SK-N-DZ (cell line): ENCODE data around the gene SLC35A1.

Experiments
- DNase-seq: peaks from one replicate; pipeline ENCODE4 v3.0.0-alpha.2; 2015; ENCODE audit warnings: low spot score
- small RNA-seq, 2 experiments: library from RNA; depleted of rRNA; stranded (forward); fragments of <200 nt; gene quantifications; one replicate each; pipeline ENCODE3, GENCODE V24; 2014

The SLC35A1 gene

DNA sequence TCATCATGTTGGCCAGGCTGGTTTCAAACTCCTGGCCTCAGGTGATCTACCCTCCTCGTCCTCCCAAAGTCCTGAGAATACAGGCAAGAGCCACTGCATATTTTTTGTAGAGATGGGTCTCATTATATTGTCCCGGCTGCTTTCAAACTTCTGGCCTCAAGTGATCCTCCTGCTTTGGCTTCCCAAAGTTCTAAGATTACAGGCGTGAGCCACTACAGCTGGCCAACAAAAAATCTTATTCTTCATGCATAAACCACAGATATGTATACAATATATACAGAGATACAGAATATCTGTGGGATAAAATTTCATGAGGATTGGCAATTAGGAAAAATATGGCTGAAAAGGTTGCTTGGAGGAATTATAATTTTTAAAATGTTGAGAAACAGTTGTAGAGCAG is 49.9 kb downstream of the SLC35A1 start:
- no peak for DNase-seq

DNA sequence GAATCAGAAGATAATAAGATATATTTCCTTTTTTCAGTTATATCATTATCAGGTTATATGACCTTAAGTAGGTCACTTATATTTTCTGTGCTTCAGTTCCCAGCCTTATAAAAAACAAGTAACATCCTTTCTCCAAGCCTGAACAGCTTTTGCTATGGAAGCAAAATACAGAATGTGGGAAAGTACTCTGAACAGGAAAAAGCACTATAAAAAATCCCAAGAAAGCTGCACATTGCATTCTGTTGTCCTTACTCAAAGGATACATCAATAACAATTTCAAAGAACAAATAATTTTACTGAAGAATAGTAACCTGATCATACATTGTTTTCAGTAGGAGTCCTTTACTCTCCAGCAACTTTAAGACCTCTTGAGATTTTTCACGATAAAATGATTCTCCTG is 56.4 kb downstream of the SLC35A1 start:
- no peak for DNase-seq

DNA sequence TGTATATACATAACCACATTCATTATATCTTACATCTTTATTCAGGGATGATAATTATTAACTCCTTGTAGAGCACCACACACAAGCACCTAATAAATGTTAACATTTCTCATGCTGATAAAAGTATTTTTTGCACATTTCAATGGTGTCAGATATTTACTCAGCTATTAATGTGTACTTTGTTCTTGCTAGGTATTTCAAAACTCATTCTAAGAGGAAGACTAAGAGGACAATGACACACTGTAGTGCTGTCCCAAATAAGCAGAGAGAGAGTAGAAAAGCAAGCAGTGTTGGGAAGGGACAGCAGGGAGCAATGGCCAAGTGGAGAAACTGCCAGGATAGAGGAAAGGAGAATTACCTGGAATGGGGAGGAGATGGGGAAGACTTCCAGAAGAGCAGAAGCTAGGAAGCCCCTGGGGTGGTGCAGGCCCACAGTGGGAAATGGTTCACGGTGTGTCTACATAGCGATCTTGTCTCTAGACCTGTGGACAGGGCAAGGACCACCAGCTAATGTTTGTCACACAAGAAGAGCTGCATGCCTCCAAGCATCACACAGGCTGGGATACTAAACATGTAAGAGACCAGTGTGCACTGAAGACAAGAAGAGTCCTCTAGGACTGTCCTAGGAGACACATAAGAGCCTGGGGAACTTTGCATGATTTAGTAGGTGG is 61.7 kb downstream of the SLC35A1 start:
- no peak for DNase-seq

DNA sequence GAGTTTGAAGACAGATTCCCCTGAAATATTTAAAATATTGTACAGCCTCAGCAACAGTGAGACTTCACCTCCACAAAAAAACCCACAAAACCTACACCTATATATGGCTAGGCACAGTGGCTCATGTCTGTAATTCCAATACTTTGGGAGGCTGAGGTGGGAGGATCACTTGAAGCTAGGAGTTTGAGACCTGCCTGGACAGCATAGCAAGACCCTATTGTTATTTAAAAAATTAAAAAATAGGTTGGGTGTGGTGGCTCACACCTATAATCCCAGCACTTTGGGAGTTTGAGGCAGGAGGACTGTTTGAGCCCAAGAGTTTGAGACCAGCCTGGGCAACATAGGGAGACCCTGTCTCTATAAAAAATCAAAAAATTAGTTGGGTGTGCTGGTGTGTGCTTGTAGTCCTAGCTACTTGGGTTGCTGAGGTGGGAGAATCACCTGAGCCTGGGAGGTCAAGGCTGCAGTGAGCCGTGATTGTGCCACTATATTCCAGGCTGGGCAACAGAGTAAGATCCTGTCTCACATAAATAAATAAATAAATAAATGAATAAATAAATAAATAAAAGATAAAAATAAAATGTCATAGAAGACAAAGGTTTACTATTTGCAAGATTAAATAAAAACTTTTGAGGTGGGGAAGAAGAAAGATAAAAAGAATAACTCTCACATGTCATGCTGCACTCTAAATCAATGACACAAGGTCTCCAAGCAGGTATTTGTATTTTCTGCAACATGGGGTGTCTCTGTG is 65.9 kb downstream of the SLC35A1 start:
- DNase-seq = no peak

DNA sequence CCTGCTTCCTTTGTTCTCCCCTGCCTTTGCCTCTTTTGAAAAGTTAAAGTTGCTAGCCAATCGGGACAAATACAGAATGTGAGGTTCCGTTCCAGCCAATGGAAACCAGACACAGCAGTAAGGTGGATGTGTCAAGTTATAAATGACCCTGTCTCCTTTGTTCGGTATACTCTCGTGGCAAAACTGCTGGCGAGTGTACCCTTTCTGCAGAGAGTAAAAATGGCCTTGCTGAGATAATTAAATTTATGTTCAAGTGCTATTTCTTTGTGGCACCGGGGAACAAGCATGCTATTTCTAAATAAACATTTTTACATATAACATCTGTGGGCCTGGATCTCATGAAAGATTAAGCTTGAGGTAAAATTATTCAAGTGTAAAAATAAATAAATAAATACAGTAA is 66.8 kb downstream of the SLC35A1 start:
- no peak for DNase-seq

DNA sequence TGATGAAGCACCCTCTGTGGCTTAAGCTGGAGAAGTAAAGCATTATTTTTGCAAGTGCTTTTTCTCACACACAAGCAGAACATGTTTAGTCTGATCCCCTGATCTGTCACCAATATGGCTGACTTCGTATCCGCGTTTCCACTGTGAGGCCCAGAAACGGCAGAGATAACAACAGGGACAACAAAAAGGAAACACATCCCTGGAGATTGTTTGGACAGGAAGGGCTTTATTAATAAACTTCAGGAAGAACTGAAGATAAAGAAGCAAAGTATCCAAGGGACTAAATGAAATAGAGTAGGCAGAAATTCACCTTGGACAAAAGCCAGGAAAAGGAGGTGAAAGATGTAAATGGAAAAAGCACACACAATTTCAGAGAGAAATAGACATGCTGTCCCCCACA is 67.8 kb downstream of the SLC35A1 start:
- DNase-seq = no peak

GRCh38 chr6:87541041-87541440 is 68.3 kb downstream of the SLC35A1 start:
- no peak for DNase-seq

DNA sequence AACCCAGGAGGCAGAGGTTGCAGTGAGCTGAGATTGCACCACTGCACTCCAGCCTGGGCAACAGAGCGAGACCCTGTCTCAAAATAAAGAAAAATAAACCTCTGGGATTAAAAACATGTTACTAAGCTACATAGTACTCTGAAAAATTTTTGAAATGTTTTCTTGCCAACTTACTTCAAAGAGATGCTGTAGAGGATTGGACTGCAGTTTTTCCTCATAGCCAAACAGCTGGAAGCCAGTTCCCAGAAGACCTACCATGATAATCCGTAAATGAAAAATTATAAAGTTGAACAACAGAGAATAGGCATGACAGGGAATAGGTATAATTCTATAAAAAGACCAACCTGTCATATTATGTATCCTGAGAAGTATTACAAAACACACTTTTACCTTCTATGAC is 69.0 kb downstream of the SLC35A1 start:
- no peak for DNase-seq

DNA sequence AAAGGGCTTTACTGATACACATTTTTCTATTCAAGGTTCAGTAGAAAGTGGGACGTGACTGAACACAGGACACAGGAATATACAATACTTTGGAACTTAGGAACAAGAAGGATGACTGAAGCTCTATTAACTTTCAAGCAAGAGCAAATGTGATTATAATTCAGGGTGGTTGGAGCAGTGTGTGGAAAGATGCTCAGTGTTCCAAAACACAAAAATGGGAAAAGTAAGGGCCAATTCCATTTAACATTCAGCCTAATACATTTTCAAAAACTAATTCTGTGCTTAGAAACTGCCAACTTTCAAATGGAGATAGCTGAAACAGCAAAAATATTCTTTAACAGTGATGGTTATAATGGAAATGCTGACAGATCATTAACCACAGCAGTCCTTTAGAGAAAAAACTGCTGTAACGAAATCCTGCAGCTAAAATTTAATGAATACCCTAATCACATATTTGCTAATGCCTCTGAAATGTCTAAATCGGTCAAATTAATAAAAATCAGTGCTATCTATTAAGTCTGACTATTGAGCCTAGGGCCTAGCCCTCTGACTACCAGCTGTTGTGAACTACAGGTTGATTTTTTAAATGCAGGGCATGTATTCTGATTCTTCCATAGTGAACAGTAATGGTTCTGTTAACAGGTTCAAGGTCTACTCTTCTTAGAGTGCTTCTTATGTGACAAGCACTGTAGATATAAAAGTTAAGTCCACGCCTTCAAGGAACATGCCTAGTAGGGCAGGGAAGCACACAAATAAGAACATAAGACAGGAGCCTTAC is 71.1 kb downstream of the SLC35A1 start:
- DNase-seq = no peak

DNA sequence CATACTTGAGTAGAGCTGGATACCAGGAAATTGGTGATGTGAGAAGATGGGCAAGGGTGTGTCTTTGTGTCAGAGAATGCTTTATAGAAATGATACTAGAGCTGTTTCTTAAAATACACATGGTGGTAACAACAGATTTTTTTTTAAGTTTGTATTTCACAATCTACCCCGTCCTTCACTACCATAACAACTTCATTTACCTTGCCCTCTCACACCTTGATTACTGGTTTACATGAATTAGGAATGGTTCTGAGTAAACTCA is 71.6 kb downstream of the SLC35A1 start:
- no peak for DNase-seq

- no peak for DNase-seq
Observed at GRCh38 chr6:87551799-87552198, 79.0 kb downstream of the SLC35A1 start.

- DNase-seq = no peak
Observed at GRCh38 chr6:87553159-87553765, 80.5 kb downstream of the SLC35A1 start.

GRCh38 chr6:87555506-87555905 is 82.7 kb downstream of the SLC35A1 start:
- no peak for DNase-seq

GRCh38 chr6:87558446-87558845 is 85.7 kb downstream of the SLC35A1 start:
- no peak for DNase-seq

- no peak for DNase-seq
Observed at GRCh38 chr6:87561017-87561416, 88.2 kb downstream of the SLC35A1 start.

Small RNAs within 50 kb of the gene (small RNA-seq; reads per million reads assigned to genes)
- gene AL049697.2 (0 reads per million in 2 experiments), gene RNU6-444P (0 reads per million in 2 experiments)
